Nephron progenitor cell (in vitro differentiated cells): ENCODE results near the gene RPS27L.
"Not testable (repeated sequence)": the region's sequence is repeated elsewhere in the genome, so short reads cannot be mapped to it uniquely, and the experiment has no call there.

ENCODE experiments used
- DNase-seq: peaks from one replicate; pipeline ENCODE4 v3.0.0; 2021
- H3K27ac Mint-ChIP-seq: 2 replicates; pipeline ENCODE4 v1.8.0; 2021; ENCODE audit warnings: mild to moderate bottlenecking, moderate library complexity, mixed read lengths
- H3K27me3 Mint-ChIP-seq: 2 replicates; pipeline ENCODE4 v1.8.0; 2021; ENCODE audit warnings: mild to moderate bottlenecking, low read depth, mixed read lengths; ENCODE audit not compliant: poor library complexity
- H3K36me3 Mint-ChIP-seq: 2 replicates; pipeline ENCODE4 v1.8.0; 2021; ENCODE audit warnings: low read depth, mixed read lengths
- H3K4me1 Mint-ChIP-seq: 2 replicates; pipeline ENCODE4 v1.8.0; 2021; ENCODE audit warnings: mixed read lengths
- H3K4me3 Mint-ChIP-seq: 2 replicates; pipeline ENCODE4 v1.8.0; 2021; ENCODE audit warnings: mild to moderate bottlenecking, moderate library complexity, mixed read lengths
- H3K9me3 Mint-ChIP-seq: 2 replicates; pipeline ENCODE4 v1.8.0; 2021; ENCODE audit warnings: mild to moderate bottlenecking, moderate library complexity, mixed read lengths
- CTCF ChIP-seq: fragments of 200-600 bp; sonication (generic); IDR thresholded peaks from 2 replicates; pipeline ENCODE4 v1.5.0; 2021; ENCODE audit warnings: antibody characterized with exemption

Gene RPS27L

DNA sequence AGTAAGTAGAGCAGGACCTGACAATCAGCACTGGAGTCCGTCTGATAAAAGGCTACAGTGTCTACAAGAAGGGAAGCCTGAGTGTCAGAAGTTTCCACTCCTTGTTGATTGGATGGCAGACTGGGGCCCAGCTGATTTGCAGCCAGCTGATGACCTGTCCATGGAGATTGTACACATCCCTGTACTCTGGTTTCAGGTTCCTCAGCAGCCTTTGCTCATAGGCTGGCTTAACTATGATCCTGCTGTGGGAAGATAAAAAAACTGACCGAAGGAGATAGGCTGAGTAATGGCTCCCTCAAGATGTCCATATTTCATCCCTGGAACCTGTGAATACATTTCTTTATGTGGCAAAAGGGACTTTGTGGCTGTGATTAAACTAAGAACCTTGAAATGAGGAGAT lies 47.4 kb downstream of the RPS27L start:
- Mint-ChIP-seq H3K9me3 (peaks cover 9% of the 10 kb centered on the region), H3K27ac (peak overlapping the region; percentile 12), H3K4me3 (no peak overlapping the region), H3K27me3 (peaks cover 7% of the 10 kb centered on the region), H3K36me3 (no peaks in the 10 kb centered on the region), H3K4me1 (peaks cover 28% of the 10 kb centered on the region)
- DNase-seq: no peak
- TF ChIP-seq CTCF: no peak

- H3K27me3 Mint-ChIP-seq: peaks cover 7% of the 10 kb centered on the region
- H3K4me1 Mint-ChIP-seq: peaks cover 28% of the 10 kb centered on the region
- no peak overlapping the region for H3K4me3 Mint-ChIP-seq
- TF ChIP-seq CTCF: no peak
- no peaks in the 10 kb centered on the region for H3K36me3 Mint-ChIP-seq
- DNase-seq: no peak
- H3K27ac Mint-ChIP-seq: peak overlapping the region; percentile 12
- peaks cover 11% of the 10 kb centered on the region for H3K9me3 Mint-ChIP-seq
Observed at GRCh38 chr15:63109498-63109897, 47.8 kb downstream of the RPS27L start.

DNA sequence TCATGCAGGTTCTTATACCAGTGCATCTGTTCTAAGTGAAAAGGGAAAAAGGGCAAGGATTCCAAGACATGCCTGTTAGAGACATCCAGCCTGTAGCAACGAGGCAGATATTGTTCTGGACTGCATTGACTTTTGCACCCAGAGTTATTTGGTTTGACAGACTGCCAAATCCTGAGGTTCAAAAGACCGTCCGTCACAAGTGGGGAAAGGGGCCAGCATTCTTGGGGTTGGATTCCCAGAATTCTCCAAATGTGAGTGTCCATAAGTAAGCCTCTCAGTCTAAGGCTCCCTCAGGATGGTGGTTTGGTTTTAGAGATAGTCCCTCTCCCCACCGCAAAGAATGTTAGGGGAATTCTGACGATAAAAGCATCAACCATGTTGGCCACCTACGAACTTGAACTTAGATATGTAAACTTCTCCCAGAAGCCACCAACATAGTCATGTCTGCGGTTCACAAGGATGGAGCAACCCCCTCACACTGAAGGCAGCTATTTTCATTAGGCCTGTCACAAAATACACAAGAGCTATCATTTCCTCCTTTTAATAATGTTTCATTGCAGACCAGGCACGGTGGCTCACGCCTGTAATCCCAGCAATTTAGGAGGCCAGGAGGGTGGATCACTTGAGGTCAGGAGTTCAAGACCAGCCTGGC lies 49.3 kb downstream of the RPS27L start:
- no peak overlapping the region for H3K27ac Mint-ChIP-seq
- H3K4me3 Mint-ChIP-seq: no peak overlapping the region
- H3K27me3 Mint-ChIP-seq: peaks cover 7% of the 10 kb centered on the region
- H3K9me3 Mint-ChIP-seq: peaks cover 11% of the 10 kb centered on the region
- no peak for DNase-seq
- no peaks in the 10 kb centered on the region for H3K36me3 Mint-ChIP-seq
- peaks cover 28% of the 10 kb centered on the region for H3K4me1 Mint-ChIP-seq
- no peak for TF ChIP-seq CTCF

DNA sequence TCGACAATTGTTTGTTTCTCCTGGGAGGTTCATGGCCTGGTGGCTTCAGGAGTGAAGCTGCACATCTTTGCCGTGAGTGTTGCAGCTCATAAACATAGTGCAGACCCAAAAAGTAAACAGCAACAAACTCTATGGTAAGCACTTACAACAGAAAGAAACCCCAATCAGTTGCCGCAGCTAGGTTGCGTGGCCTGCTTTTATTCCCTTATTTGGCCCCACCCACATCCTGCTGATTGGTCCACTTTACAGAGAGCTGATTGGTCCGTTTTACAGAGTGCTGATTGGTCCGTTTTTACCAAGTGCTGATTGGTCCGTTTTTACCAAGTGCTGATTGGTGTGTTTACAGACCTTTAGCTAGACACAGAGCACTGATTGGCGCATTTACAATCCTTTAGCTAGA lies 51.9 kb downstream of the RPS27L start:
- not testable (repeated sequence) for H3K27ac Mint-ChIP-seq, H3K27me3 Mint-ChIP-seq, H3K4me3 Mint-ChIP-seq, H3K36me3 Mint-ChIP-seq, DNase-seq
- H3K9me3 Mint-ChIP-seq: peaks cover 16% of the 10 kb centered on the region
- peaks cover 18% of the 10 kb centered on the region for H3K4me1 Mint-ChIP-seq

- Mint-ChIP-seq H3K36me3 (peaks cover 1% of the 10 kb centered on the region), H3K27ac (no peak overlapping the region), H3K9me3 (peaks cover 21% of the 10 kb centered on the region), H3K4me3 (no peak overlapping the region), H3K4me1 (peaks cover 13% of the 10 kb centered on the region), H3K27me3 (peaks cover 6% of the 10 kb centered on the region)
- DNase-seq: no peak
- no peak for TF ChIP-seq CTCF
Observed at GRCh38 chr15:63104727-63105126, 52.5 kb downstream of the RPS27L start.

- no peak for TF ChIP-seq CTCF
- H3K27me3 Mint-ChIP-seq: peaks cover 3% of the 10 kb centered on the region
- DNase-seq: no peak
- H3K4me3 Mint-ChIP-seq: no peak overlapping the region
- no peaks in the 10 kb centered on the region for H3K4me1 Mint-ChIP-seq
- no peak overlapping the region for H3K27ac Mint-ChIP-seq
- H3K9me3 Mint-ChIP-seq: peaks cover 25% of the 10 kb centered on the region
- H3K36me3 Mint-ChIP-seq: peaks cover 5% of the 10 kb centered on the region
Observed at GRCh38 chr15:63103416-63103815, 53.9 kb downstream of the RPS27L start.

- Mint-ChIP-seq H3K36me3 (peaks cover 12% of the 10 kb centered on the region), H3K9me3 (peaks cover 25% of the 10 kb centered on the region)
- not testable (repeated sequence) for DNase-seq, H3K4me3 Mint-ChIP-seq, H3K27me3 Mint-ChIP-seq, H3K27ac Mint-ChIP-seq, H3K4me1 Mint-ChIP-seq
Observed at GRCh38 chr15:63099581-63099980, 57.7 kb downstream of the RPS27L start.

GRCh38 chr15:63098901-63099300 lies 58.4 kb downstream of the RPS27L start:
- not testable (repeated sequence) for H3K27me3 Mint-ChIP-seq, H3K27ac Mint-ChIP-seq, DNase-seq, H3K4me3 Mint-ChIP-seq, H3K4me1 Mint-ChIP-seq
- Mint-ChIP-seq H3K9me3 (peaks cover 25% of the 10 kb centered on the region), H3K36me3 (peaks cover 12% of the 10 kb centered on the region)
